OCI-LY7 (cell line): ENCODE data around the gene PSD2. TPM values are rescaled to one million over a fixed set of nuclear protein-coding genes. Genes with fewer than 3 reads are reported as not detected.

Experiments
- BruUV-seq: library from RNA; stranded (reverse); fragments of 400-500 nt; replicated peaks from 2 replicates; lab custom pipeline; 2021; lab: Mats Ljungman, UMichigan
- CTCF ChIA-PET: fragments of 300-600 bp; sonication (Branson Sonifier 250); formaldehyde crosslinking; loops from one replicate; lab custom pipeline; 2022; ENCODE audit warnings: antibody characterized with exemption; ENCODE audit not compliant: unreplicated experiment; lab: Charles Lee
- POLR2A ChIA-PET: fragments of 300-600 bp; sonication (Branson Sonifier 250); formaldehyde crosslinking; loops from one replicate; lab custom pipeline; 2022; ENCODE audit warnings: antibody characterized with exemption; lab: Charles Lee
- DNase-seq: peaks from one replicate; pipeline ENCODE4 v3.0.0-alpha.2; 2015; ENCODE audit warnings: low spot score
- H2AFZ ChIP-seq: fragments of 200-600 bp; sonication (generic), shearing (Covaris generic); 2 replicates; pipeline ENCODE4 v1.6.1; 2014; ENCODE audit warnings: mild to moderate bottlenecking, antibody characterized with exemption, low read length, moderate library complexity
- H3K27ac ChIP-seq: fragments of 200-600 bp; sonication (generic); 2 replicates; pipeline ENCODE4 v1.5.1; 2014; ENCODE audit warnings: mixed run types, low read depth, mild to moderate bottlenecking, moderate library complexity, low read length, inconsistent platforms; ENCODE audit not compliant: poor library complexity, severe bottlenecking
- H3K36me3 ChIP-seq: fragments of 200-600 bp; sonication (generic); 2 replicates; pipeline ENCODE4 v1.6.1; 2014; ENCODE audit warnings: mild to moderate bottlenecking, antibody characterized with exemption, low read length, moderate library complexity, mixed read lengths; ENCODE audit not compliant: insufficient read depth
- H3K4me1 ChIP-seq: fragments of 200-600 bp; sonication (generic); 2 replicates; pipeline ENCODE4 v1.5.1; 2014; ENCODE audit warnings: mild to moderate bottlenecking, low read length; ENCODE audit not compliant: insufficient read depth, poor library complexity, severe bottlenecking
- H3K4me2 ChIP-seq: fragments of 200-600 bp; sonication (generic); 2 replicates; pipeline ENCODE4 v1.6.1; 2014; ENCODE audit warnings: mild to moderate bottlenecking, low read length
- H3K4me3 ChIP-seq: fragments of 200-600 bp; sonication (generic); 2 replicates; pipeline ENCODE4 v1.5.1; 2014; ENCODE audit warnings: mild to moderate bottlenecking, low read depth, low read length; ENCODE audit not compliant: poor library complexity, severe bottlenecking
- H3K79me2 ChIP-seq: fragments of 200-600 bp; sonication (generic); 2 replicates; pipeline ENCODE4 v1.6.1; 2016; ENCODE audit warnings: low read depth, mild to moderate bottlenecking, low read length, moderate library complexity, mixed read lengths; ENCODE audit not compliant: insufficient read depth
- H3K9me2 ChIP-seq: fragments of 200-600 bp; sonication (generic); 2 replicates; pipeline ENCODE4 v1.6.1; 2016; ENCODE audit warnings: mild to moderate bottlenecking, low read length, mixed read lengths; ENCODE audit not compliant: insufficient read depth
- H3K9me3 ChIP-seq: fragments of 200-600 bp; sonication (generic); 2 replicates; pipeline ENCODE4 v1.6.1; 2014; ENCODE audit warnings: mild to moderate bottlenecking, mixed run types, low read length, mixed read lengths
- H4K20me1 ChIP-seq: fragments of 200-600 bp; sonication (generic); 2 replicates; pipeline ENCODE4 v1.6.1; 2014; ENCODE audit warnings: mild to moderate bottlenecking, antibody characterized with exemption, low read length, moderate library complexity, mixed read lengths; ENCODE audit not compliant: insufficient read depth
- CTCF ChIP-seq: fragments of 200-600 bp; sonication (generic); conservative IDR thresholded peaks from 2 replicates; pipeline ENCODE4 v1.5.1; 2014; ENCODE audit warnings: mild to moderate bottlenecking, antibody characterized with exemption, low read length, moderate library complexity, mixed read lengths
- EZH2phosphoT487 ChIP-seq: fragments of 200-600 bp; sonication (generic); IDR thresholded peaks from 2 replicates; pipeline ENCODE4 v1.6.1; 2018; ENCODE audit warnings: low read depth, borderline replicate concordance, mild to moderate bottlenecking, mixed run types, antibody characterized with exemption, low read length, moderate library complexity, mixed read lengths
- intact Hi-C: fragments of 100-400 bp; cut with micrococcal nuclease; formaldehyde crosslinking; loops from one replicate; pipeline ENCODE4 v1.10.0; 2022; ENCODE audit not compliant: unreplicated experiment
- total RNA-seq, 2 experiments: library from RNA; depleted of rRNA in 1 of 2; stranded (reverse); fragments of >200 nt in 1 of 2; shearing (Covaris generic) in 1 of 2; gene quantifications; 2 replicates each; pipeline ENCODE4 v1.2.3, GENCODE V29; 2014 to 2022

Gene PSD2
- total RNA-seq, 2 experiments from 2014 or later, result 0.11 to 0.13 TPM

- no peaks in the 10 kb centered on the region for H3K9me2 ChIP-seq
- POLR2A ChIA-PET, result no interaction called here
- no peak overlapping the region for H3K27ac ChIP-seq
- no peaks in the 10 kb centered on the region for H3K36me3 ChIP-seq
- H3K4me1 ChIP-seq, result no peaks in the 10 kb centered on the region
- CTCF ChIA-PET, result no interaction called here
- no peak for TF ChIP-seq CTCF
- TF ChIP-seq EZH2phosphoT487, result no peak
- no TSS peak for BruUV-seq
- no peaks in the 10 kb centered on the region for H4K20me1 ChIP-seq
- H3K4me3 ChIP-seq, result no peak overlapping the region
- DNase-seq, result no peak
- no peaks in the 10 kb centered on the region for H3K79me2 ChIP-seq
- intact Hi-C loops, result loop anchor here (5.0 kb wide), 1 partner anchor 369 kb away; no protein-coding TSS in a partner anchor
- no peak overlapping the region for H2AFZ ChIP-seq
- no peaks in the 10 kb centered on the region for H3K9me3 ChIP-seq
- no peak overlapping the region for H3K4me2 ChIP-seq
These were observed 7.2 kb upstream of the PSD2 start for GRCh38 chr5:139788294-139788910.

GRCh38 chr5:139789116-139789844 lies 6.3 kb upstream of the PSD2 start:
- TF ChIP-seq EZH2phosphoT487 (no peak), CTCF (no peak)
- POLR2A ChIA-PET, result no interaction called here
- no peaks in the 10 kb centered on the region for H3K9me3 ChIP-seq
- H3K79me2 ChIP-seq, result no peaks in the 10 kb centered on the region
- no peak overlapping the region for H2AFZ ChIP-seq
- no peak overlapping the region for H3K4me3 ChIP-seq
- H3K4me1 ChIP-seq, result no peaks in the 10 kb centered on the region
- H4K20me1 ChIP-seq, result no peaks in the 10 kb centered on the region
- intact Hi-C loops, result loop anchor here (5.0 kb wide), 1 partner anchor 368 kb away; no protein-coding TSS in a partner anchor
- CTCF ChIA-PET, result no interaction called here
- no peak for DNase-seq
- no TSS peak for BruUV-seq
- no peaks in the 10 kb centered on the region for H3K9me2 ChIP-seq
- H3K27ac ChIP-seq, result no peak overlapping the region
- H3K36me3 ChIP-seq, result no peaks in the 10 kb centered on the region
- H3K4me2 ChIP-seq, result no peak overlapping the region

DNA sequence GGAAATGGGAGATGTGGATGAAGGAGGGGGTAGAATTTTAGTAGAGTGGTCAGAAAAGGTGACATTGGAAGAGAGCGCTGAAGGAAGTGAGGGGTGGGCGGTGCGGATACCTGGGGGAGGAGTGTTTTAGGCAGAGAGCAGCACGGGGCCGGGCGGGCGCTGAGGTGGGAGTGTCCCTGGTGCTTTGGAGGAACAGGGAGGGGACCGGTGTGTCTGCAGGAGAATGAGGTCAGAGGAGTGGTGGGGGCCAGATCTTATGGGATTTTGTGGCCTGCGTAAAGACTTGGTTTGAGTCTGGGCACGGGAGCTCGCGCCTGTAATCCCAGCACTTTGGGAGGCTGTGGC lies 5.8 kb upstream of the PSD2 start:
- POLR2A ChIA-PET, result no interaction called here
- no peak for TF ChIP-seq CTCF
- no peak for TF ChIP-seq EZH2phosphoT487
- intact Hi-C loops, result loop anchor here (5.0 kb wide), 1 partner anchor 367 kb away; no protein-coding TSS in a partner anchor

More for the DNA sequence above, 5.8 kb upstream of the PSD2 start:
- H3K27ac ChIP-seq, result no peak overlapping the region
- no peaks in the 10 kb centered on the region for H3K36me3 ChIP-seq
- no peaks in the 10 kb centered on the region for H3K79me2 ChIP-seq
- H2AFZ ChIP-seq, result no peak overlapping the region
- no peaks in the 10 kb centered on the region for H3K4me1 ChIP-seq
- DNase-seq, result no peak
- H3K4me2 ChIP-seq, result no peak overlapping the region
- H3K4me3 ChIP-seq, result no peak overlapping the region
- H3K9me3 ChIP-seq, result no peaks in the 10 kb centered on the region
- no peaks in the 10 kb centered on the region for H3K9me2 ChIP-seq
- BruUV-seq, result no TSS peak
- CTCF ChIA-PET, result no interaction called here
- no peaks in the 10 kb centered on the region for H4K20me1 ChIP-seq
